ENCODE results near the gene LGALS9C.
"Not testable (repeated sequence)": the region's sequence is repeated elsewhere in the genome, so short reads cannot be mapped to it uniquely, and the experiment has no call there.

DNA sequence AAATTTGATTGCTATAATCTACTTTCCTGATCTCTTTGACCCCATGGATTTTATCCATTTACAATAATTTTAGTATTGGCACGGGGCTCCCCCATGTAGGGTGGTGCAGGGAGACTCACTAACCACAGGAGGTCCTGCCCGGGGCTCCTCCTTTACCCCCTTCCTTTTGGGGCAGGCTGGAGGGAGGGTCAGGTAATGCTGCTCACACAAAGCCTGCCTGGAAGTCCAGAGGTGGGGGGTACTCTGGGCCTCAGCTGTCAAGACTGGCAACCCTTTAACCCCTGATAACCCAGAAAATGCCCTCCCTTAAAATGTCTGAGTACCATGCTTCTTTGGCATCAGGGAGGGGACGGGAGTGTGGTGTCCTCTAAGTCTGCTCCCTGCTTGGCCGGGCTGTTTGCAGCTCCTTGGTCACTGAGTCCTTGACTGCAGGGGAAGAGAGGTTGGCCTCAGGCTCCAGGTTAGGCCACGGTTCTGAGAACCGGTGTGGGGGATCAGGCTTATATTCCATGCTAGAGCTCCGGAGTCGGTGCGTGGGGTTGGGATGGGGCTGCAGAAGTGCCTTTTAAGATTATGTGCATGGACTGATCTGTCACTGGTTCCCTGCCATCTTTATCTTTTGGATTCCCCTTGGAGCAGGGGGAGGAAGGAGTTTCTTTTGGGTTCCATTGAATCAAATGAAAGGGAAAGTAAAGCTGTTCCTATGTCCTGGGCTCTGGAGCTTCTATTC lies 28.9 kb upstream of the LGALS9C start:
- not testable (repeated sequence) for TF ChIP-seq EZH2phosphoT487 (IDR thresholded peaks at IDR 0.05; ENCODE audit: low read length); EZH2 (optimal IDR thresholded peaks at IDR 0.05; ENCODE audit: low read depth, low read length)
- TF ChIP-seq, protein P1, sequence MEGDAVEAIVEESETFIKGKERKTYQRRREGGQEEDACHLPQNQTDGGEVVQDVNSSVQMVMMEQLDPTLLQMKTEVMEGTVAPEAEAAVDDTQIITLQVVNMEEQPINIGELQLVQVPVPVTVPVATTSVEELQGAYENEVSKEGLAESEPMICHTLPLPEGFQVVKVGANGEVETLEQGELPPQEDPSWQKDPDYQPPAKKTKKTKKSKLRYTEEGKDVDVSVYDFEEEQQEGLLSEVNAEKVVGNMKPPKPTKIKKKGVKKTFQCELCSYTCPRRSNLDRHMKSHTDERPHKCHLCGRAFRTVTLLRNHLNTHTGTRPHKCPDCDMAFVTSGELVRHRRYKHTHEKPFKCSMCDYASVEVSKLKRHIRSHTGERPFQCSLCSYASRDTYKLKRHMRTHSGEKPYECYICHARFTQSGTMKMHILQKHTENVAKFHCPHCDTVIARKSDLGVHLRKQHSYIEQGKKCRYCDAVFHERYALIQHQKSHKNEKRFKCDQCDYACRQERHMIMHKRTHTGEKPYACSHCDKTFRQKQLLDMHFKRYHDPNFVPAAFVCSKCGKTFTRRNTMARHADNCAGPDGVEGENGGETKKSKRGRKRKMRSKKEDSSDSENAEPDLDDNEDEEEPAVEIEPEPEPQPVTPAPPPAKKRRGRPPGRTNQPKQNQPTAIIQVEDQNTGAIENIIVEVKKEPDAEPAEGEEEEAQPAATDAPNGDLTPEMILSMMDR (IDR thresholded peaks at IDR 0.05; ENCODE audit: low read length) = not testable (repeated sequence)
